PC-9 (cell line): ENCODE measurements around the gene RGS3.
A peak's percentile ranks its signal among the peaks of the same experiment; 100 is the strongest.

Experiments
- EZH2 ChIP-seq: fragments of 200-600 bp; sonication (generic); IDR thresholded peaks from 2 replicates; pipeline ENCODE4 v1.8.0; 2017; ENCODE audit warnings: antibody characterized with exemption, low read depth
- TF ChIP-seq, protein P1 (sequence below): fragments of 200-600 bp; sonication (generic); conservative IDR thresholded peaks from 2 replicates; pipeline ENCODE4 v1.6.1; 2017; ENCODE audit warnings: mixed run types, antibody characterized with exemption, mild to moderate bottlenecking, moderate library complexity

DNA sequence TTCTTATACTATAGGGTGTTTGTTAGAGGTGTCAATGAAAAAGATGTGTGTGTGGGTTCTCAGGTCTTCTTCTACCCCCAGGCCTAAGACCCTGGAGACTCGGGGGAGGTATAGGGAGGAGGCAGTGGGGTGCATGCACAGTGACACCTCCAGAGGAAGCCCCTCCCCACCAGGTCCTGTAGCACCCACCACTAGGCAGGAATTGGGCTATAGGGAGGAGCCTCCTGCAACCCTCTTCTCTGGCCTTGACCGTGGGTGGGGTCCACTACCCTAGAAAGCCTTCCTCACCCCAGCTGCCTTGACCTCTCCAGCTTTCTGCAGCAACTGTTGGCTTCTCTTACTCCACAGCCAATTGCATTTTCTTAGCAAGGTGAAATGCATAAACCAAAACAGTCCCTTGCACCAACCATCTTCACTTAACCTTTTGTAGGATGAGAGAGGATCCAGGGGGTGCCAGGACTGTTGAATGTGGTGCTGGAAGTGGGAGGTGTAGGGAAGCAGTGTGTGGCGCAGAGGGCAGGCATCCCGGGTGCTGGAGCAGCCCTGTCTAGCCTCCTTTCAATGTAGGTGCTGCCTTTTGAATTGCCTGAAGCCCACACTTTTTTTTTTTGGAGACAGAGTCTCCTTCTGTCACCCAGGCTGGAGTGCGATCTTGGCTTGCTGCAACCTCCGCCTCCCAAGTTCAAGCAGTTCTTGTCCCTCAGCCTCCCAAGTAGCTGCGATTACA, 128.5 kb downstream of the RGS3 start:
- TF ChIP-seq, protein P1, sequence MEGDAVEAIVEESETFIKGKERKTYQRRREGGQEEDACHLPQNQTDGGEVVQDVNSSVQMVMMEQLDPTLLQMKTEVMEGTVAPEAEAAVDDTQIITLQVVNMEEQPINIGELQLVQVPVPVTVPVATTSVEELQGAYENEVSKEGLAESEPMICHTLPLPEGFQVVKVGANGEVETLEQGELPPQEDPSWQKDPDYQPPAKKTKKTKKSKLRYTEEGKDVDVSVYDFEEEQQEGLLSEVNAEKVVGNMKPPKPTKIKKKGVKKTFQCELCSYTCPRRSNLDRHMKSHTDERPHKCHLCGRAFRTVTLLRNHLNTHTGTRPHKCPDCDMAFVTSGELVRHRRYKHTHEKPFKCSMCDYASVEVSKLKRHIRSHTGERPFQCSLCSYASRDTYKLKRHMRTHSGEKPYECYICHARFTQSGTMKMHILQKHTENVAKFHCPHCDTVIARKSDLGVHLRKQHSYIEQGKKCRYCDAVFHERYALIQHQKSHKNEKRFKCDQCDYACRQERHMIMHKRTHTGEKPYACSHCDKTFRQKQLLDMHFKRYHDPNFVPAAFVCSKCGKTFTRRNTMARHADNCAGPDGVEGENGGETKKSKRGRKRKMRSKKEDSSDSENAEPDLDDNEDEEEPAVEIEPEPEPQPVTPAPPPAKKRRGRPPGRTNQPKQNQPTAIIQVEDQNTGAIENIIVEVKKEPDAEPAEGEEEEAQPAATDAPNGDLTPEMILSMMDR = peak; percentile 11; the same call in 1 of the 2 replicates
- no peak for TF ChIP-seq EZH2
